ENCODE measurements around the gene FBXO41.

DNA sequence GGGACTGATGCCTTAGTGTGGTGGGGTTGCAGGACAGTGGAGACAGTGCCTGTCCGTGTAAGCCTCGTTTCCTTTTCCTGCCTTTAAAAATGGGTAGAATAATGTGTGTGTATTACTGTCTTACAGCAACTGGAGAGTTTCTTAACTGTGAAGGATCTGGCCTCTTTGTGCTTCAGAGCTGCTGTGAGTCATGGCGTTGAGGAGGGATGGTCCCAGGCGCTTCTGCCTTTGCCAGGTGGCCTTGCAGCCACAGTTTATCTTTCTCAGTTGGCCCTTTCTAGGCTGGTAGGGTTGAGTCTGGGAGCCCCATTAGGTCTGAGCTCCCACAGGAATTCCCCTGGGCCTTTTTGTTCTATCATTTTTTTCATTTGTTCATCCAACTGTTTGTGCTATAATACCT, 60.5 kb downstream of the FBXO41 start:
- no peak for TF ChIP-seq POLR2A (IDR thresholded peaks at IDR 0.05; ENCODE audit: low read depth, low read length)
- TF ChIP-seq TAF1 (IDR thresholded peaks at IDR 0.05; ENCODE audit: low read depth, low read length) = no peak
- no peak for TF ChIP-seq POLR2AphosphoS5 (IDR thresholded peaks at IDR 0.05; ENCODE audit: low read depth, low read length)
- no peak for TF ChIP-seq POU2F2 (IDR thresholded peaks at IDR 0.05; ENCODE audit: low read depth, low read length)

All from GM12891 (cell line).